Loucy (cell line): ENCODE results near the gene TTC39B.

Source experiments
- CTCF ChIP-seq: fragments of 200-600 bp; sonication (generic); conservative IDR thresholded peaks from 2 replicates; pipeline ENCODE4 v1.5.1; 2014; ENCODE audit warnings: mild to moderate bottlenecking, antibody characterized with exemption, low read length
- EZH2phosphoT487 ChIP-seq: fragments of 200-600 bp; IDR thresholded peaks from 2 replicates; pipeline ENCODE4 v1.6.1; 2018; ENCODE audit warnings: antibody characterized with exemption, mild to moderate bottlenecking, moderate library complexity, borderline replicate concordance

GRCh38 chr9:15192856-15193255 is 114.2 kb downstream of the TTC39B start:
- TF ChIP-seq CTCF (no peak), EZH2phosphoT487 (no peak)
